ENCODE measurements around the gene UQCC5.

DNA sequence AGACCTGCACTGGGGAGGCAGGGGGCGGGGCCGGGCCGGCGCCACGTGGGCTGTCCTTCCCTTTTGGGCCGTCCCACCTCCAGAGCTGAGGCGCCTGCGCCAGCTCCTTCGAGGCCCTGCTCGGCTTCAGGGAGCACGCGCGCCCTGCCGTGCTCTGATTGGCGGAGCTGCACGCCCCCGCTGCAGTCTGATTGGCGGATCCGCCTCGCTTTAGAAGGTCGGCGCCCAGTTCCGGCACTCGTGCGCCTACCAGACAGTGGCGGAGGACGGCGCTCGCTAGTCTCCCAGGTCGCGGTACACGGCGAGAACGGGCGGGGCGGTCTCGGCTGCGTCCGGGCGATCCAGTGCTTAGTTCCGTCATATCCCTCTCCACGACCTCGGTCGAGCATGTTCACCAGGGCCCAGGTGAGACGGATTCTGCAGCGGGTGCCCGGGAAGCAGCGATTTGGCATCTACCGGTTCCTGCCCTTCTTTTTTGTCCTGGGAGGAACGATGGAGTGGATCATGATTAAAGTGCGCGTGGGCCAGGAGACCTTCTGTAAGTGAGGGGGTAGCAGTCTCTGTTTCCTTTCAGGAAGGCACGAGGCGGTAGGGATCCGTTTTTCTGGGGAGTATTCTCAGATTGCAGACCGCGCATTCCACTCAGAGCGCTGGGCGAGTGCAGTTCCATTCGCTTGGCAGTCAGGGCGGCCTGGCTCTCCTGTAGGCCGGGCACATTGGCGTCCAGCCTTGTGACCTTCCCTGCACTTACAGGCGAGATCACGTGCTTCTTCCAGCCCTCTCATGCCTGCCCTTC, at the start of gene UQCC5:
- TF ChIP-seq, protein P1, sequence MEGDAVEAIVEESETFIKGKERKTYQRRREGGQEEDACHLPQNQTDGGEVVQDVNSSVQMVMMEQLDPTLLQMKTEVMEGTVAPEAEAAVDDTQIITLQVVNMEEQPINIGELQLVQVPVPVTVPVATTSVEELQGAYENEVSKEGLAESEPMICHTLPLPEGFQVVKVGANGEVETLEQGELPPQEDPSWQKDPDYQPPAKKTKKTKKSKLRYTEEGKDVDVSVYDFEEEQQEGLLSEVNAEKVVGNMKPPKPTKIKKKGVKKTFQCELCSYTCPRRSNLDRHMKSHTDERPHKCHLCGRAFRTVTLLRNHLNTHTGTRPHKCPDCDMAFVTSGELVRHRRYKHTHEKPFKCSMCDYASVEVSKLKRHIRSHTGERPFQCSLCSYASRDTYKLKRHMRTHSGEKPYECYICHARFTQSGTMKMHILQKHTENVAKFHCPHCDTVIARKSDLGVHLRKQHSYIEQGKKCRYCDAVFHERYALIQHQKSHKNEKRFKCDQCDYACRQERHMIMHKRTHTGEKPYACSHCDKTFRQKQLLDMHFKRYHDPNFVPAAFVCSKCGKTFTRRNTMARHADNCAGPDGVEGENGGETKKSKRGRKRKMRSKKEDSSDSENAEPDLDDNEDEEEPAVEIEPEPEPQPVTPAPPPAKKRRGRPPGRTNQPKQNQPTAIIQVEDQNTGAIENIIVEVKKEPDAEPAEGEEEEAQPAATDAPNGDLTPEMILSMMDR (IDR thresholded peaks at IDR 0.05) = peak in 1 of 6 experiments; percentile 33
- peak in 3 of 4 donors; percentile 98 for TF ChIP-seq POLR2A (IDR thresholded peaks at IDR 0.05)
